ENCODE results near the gene GLRB. TPM values are rescaled to one million over a fixed set of nuclear protein-coding genes. Genes with fewer than 3 reads are reported as not detected.

Gene GLRB
- total RNA-seq, 1 experiment from 2014 or later, result 1.8 TPM

- ATAC-seq (no peak), DNase-seq (ENCODE audit: low read depth, low spot score) (no peak)
- no TSS peak for BruUV-seq (replicated peaks)
- Histone ChIP-seq H3K9me3 (ENCODE audit: control insufficient read depth, insufficient read depth, low read depth, low read length) (no peaks in the 10 kb centered on the region), H3K36me3 (ENCODE audit: control insufficient read depth, insufficient read depth, low read length) (no peaks in the 10 kb centered on the region), H3K27ac (ENCODE audit: low read length) (no peak overlapping the region), H3K27me3 (ENCODE audit: control insufficient read depth, insufficient read depth, low read length) (no peaks in the 10 kb centered on the region; the same call in none of the 2 replicates), H3K4me1 (ENCODE audit: control insufficient read depth, insufficient read depth, low read length) (no peaks in the 10 kb centered on the region), H3K4me3 (ENCODE audit: low read depth in 2 of 2, low read length in 2 of 2) (peak overlapping the region; percentile 53 to 58)
- POLR2A ChIA-PET, result no interaction called here
- intact Hi-C loops (cut with micrococcal nuclease; ENCODE audit: unreplicated experiment), result no loop called here
- in situ Hi-C loops (cut with HindIII; ENCODE audit: low pct_unique_long_range_greater_than_20kb, low sequenced_read_pairs), result no loop called here
- TF ChIP-seq POLR2AphosphoS5 (IDR thresholded peaks at IDR 0.05; ENCODE audit: low read depth, low read length) (no peak), SIN3A (IDR thresholded peaks at IDR 0.05; ENCODE audit: borderline replicate concordance, insufficient read depth, low read depth, low read length) (no peak), TCF7L2 (IDR thresholded peaks at IDR 0.05; ENCODE audit: low read depth, low read length) (no peak), REST (IDR thresholded peaks at IDR 0.05; ENCODE audit: insufficient read depth in 1 of 2, low read depth in 2 of 2, low read length in 1 of 2) (no peak)
- TF ChIP-seq, protein P1, sequence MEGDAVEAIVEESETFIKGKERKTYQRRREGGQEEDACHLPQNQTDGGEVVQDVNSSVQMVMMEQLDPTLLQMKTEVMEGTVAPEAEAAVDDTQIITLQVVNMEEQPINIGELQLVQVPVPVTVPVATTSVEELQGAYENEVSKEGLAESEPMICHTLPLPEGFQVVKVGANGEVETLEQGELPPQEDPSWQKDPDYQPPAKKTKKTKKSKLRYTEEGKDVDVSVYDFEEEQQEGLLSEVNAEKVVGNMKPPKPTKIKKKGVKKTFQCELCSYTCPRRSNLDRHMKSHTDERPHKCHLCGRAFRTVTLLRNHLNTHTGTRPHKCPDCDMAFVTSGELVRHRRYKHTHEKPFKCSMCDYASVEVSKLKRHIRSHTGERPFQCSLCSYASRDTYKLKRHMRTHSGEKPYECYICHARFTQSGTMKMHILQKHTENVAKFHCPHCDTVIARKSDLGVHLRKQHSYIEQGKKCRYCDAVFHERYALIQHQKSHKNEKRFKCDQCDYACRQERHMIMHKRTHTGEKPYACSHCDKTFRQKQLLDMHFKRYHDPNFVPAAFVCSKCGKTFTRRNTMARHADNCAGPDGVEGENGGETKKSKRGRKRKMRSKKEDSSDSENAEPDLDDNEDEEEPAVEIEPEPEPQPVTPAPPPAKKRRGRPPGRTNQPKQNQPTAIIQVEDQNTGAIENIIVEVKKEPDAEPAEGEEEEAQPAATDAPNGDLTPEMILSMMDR (IDR thresholded peaks at IDR 0.05), result no peak
- CTCF ChIA-PET, result no interaction called here
These were observed 549 bp upstream of the GLRB start for GRCh38 chr4:157075401-157075800.

GRCh38 chr4:157076578-157076947 is 613 bp downstream of the GLRB start:
- no peaks in the 10 kb centered on the region for H3K9me3 ChIP-seq (ENCODE audit: control insufficient read depth, insufficient read depth, low read depth, low read length)
- DNase-seq (ENCODE audit: low read depth, low spot score), result no peak
- no peak for TF ChIP-seq REST (IDR thresholded peaks at IDR 0.05; ENCODE audit: insufficient read depth in 1 of 2, low read depth in 2 of 2, low read length in 1 of 2)
- TF ChIP-seq SIN3A (IDR thresholded peaks at IDR 0.05; ENCODE audit: borderline replicate concordance, insufficient read depth, low read depth, low read length), result no peak
- TF ChIP-seq TCF7L2 (IDR thresholded peaks at IDR 0.05; ENCODE audit: low read depth, low read length), result no peak
- TF ChIP-seq, protein P1 (IDR thresholded peaks at IDR 0.05), result no peak
- TF ChIP-seq POLR2AphosphoS5 (IDR thresholded peaks at IDR 0.05; ENCODE audit: low read depth, low read length), result no peak
- ChIA-PET CTCF (no interaction called here), POLR2A (no interaction called here)
- no TSS peak for BruUV-seq (replicated peaks)
- no peaks in the 10 kb centered on the region for H3K36me3 ChIP-seq (ENCODE audit: control insufficient read depth, insufficient read depth, low read length)
- no peak overlapping the region for H3K27ac ChIP-seq (ENCODE audit: low read length)
- H3K27me3 ChIP-seq (ENCODE audit: control insufficient read depth, insufficient read depth, low read length), result no peaks in the 10 kb centered on the region; the same call in none of the 2 replicates
- intact Hi-C loops (cut with micrococcal nuclease; ENCODE audit: unreplicated experiment), result no loop called here
- no peaks in the 10 kb centered on the region for H3K4me1 ChIP-seq (ENCODE audit: control insufficient read depth, insufficient read depth, low read length)
- in situ Hi-C loops (cut with HindIII; ENCODE audit: low pct_unique_long_range_greater_than_20kb, low sequenced_read_pairs), result no loop called here
- ATAC-seq, result peak; percentile 62
- peak overlapping the region; percentile 58 to 63 for H3K4me3 ChIP-seq (ENCODE audit: low read depth in 2 of 2, low read length in 2 of 2)
